ENCODE data around the gene MYH7. TPM values are rescaled to one million over a fixed set of nuclear protein-coding genes. Genes with fewer than 3 reads are reported as not detected.
"Not testable (repeated sequence)": the region's sequence is repeated elsewhere in the genome, so short reads cannot be mapped to it uniquely, and the experiment has no call there.

MYH7 gene
- total RNA-seq, 2 donors from 2014 or later = 0.05 to 0.56 TPM

DNA sequence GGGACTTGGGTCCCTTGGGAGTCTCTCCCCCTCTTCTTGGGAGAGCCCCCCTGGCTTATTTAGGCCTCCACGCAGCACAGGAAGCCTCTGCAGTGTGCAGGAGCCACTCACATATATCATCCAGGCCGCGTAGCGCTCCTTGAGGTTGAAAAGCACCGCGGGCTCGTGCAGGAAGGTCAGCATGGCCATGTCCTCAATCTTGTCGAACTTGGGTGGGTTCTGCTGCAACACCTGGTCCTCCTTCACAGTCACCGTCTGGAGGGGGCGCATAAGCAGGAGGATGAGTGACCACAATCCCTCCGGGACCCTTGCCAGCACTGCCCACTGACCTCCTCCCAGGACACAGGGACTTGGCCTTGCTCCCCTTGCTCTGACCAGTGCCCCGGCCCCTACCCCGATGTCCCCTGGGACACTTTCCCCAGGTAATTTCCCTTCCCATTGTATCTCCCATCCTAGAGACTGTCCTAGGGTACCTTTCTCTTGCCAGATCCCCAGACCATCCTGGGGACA lies 29.9 kb downstream of the MYH7 start:
- DNase-seq (no peak), ATAC-seq (replicated peaks in 1 of 2) (no peak)
- H3K4me1 Mint-ChIP-seq (ENCODE audit: low read depth) = no peaks in the 10 kb centered on the region
- no peak overlapping the region for H3K27ac Mint-ChIP-seq
- H3K4me3 Mint-ChIP-seq = no peak overlapping the region
- H3K9me3 Mint-ChIP-seq = no peaks in the 10 kb centered on the region
- no peaks in the 10 kb centered on the region for H3K36me3 Mint-ChIP-seq (ENCODE audit: insufficient read depth in 2 of 2)
- peaks cover 14% of the 10 kb centered on the region for H3K27me3 Mint-ChIP-seq (ENCODE audit: low read depth)

DNA sequence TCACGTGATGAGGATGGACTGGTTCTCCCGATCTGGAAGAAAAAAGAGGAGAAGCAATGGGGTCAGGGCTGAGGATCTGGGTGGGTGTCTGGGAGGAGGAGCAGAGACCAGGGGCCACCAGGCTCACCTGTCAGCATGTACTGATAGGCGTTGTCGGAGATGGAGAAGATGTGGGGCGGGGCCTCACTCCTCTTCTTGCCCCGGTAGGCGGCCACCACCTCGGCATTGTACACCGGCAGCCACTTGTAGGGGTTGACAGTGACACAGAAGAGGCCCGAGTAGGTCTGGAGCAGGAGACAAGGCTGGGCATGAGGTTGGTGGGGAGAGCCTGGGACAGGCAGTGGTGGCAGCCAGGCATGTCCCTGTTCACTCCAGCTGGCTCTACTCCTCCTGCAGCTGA lies 30.4 kb downstream of the MYH7 start:
- H3K4me1 Mint-ChIP-seq (ENCODE audit: low read depth) = no peaks in the 10 kb centered on the region
- no peak overlapping the region for H3K4me3 Mint-ChIP-seq
- no peaks in the 10 kb centered on the region for H3K9me3 Mint-ChIP-seq
- DNase-seq (no peak), ATAC-seq (replicated peaks in 1 of 2) (no peak)
- no peaks in the 10 kb centered on the region for H3K36me3 Mint-ChIP-seq (ENCODE audit: insufficient read depth in 2 of 2)
- H3K27me3 Mint-ChIP-seq (ENCODE audit: low read depth) = peaks cover 14% of the 10 kb centered on the region
- no peak overlapping the region for H3K27ac Mint-ChIP-seq

DNA sequence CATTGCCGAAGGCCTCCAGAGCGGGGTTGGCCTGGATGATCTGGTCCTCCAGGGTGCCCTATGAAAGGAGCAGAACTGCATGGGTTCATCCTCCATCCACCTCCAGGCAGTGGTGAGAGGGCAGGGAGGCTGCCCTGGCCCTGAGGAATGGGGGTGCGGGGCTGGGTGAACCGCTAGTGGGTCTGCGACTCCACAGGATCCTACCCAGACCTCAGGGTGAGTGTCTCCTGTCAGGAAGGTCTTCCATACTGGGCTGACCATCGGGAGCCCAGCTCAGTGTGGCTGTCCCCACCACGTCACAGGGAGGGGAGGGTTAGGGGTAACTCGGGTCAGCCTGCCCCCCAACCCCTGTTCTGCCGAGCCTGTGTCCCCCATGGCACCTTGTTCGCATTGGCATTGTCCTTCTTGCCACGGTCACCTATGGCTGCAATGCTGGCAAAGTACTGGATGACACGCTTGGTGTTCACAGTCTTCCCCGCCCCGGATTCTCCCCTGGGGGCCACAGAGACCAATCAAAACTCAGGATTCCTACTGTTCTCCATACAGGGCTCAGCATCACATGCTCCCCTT lies 31.0 kb downstream of the MYH7 start:
- H3K9me3 Mint-ChIP-seq = no peaks in the 10 kb centered on the region
- H3K36me3 Mint-ChIP-seq (ENCODE audit: insufficient read depth in 2 of 2) = no peaks in the 10 kb centered on the region
- no peaks in the 10 kb centered on the region for H3K4me1 Mint-ChIP-seq (ENCODE audit: low read depth)
- H3K27ac Mint-ChIP-seq = no peak overlapping the region
- DNase-seq = no peak
- H3K27me3 Mint-ChIP-seq (ENCODE audit: low read depth) = peaks cover 14% of the 10 kb centered on the region
- no peak for ATAC-seq (replicated peaks in 1 of 2)
- no peak overlapping the region for H3K4me3 Mint-ChIP-seq

DNA sequence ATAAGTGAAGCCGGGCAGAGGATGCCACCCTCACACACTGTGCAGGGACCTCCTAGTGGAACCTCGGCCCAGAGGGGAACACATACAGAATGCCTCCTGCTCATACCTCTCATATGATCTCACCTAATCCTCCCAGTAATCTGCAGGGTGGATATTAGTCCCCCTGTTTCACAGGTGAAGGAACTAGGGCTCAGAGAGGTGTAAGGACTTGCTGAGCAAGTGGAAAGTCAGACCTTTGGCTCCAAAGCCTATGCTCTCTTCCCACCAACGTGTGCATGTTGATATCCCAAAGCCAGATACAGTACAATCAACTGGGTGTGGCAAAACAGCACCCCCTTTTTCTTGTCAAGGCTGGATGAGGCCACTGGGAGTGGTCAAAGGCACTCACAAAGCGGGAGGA lies 31.6 kb downstream of the MYH7 start:
- peaks cover 12% of the 10 kb centered on the region for H3K27me3 Mint-ChIP-seq (ENCODE audit: low read depth)
- ATAC-seq (replicated peaks in 1 of 2) (no peak), DNase-seq (no peak)
- no peaks in the 10 kb centered on the region for H3K9me3 Mint-ChIP-seq
- no peaks in the 10 kb centered on the region for H3K4me1 Mint-ChIP-seq (ENCODE audit: low read depth)
- H3K4me3 Mint-ChIP-seq = no peak overlapping the region
- no peaks in the 10 kb centered on the region for H3K36me3 Mint-ChIP-seq (ENCODE audit: insufficient read depth in 2 of 2)
- no peak overlapping the region for H3K27ac Mint-ChIP-seq

DNA sequence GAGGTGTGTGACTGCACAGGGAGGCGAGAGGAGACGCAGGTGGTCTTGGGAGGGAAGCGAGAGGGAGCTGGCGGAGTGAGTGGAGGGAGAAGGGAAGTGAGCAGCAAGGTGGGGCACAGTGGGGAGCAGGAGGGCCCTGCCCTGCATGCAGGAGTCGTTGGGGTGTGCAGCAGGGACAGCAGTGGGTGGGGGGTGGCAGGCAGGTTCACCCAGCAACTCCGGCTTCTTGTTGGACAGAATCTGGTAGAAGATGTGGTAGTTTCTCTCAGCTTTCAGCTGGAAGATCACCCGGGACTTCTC lies 32.4 kb downstream of the MYH7 start:
- Mint-ChIP-seq H3K9me3 (no peaks in the 10 kb centered on the region), H3K4me3 (no peak overlapping the region), H3K27me3 (ENCODE audit: low read depth) (peaks cover 9% of the 10 kb centered on the region), H3K27ac (no peak overlapping the region), H3K4me1 (ENCODE audit: low read depth) (no peaks in the 10 kb centered on the region), H3K36me3 (ENCODE audit: insufficient read depth in 2 of 2) (no peaks in the 10 kb centered on the region)
- no peak for ATAC-seq (replicated peaks in 1 of 2)
- no peak for DNase-seq

DNA sequence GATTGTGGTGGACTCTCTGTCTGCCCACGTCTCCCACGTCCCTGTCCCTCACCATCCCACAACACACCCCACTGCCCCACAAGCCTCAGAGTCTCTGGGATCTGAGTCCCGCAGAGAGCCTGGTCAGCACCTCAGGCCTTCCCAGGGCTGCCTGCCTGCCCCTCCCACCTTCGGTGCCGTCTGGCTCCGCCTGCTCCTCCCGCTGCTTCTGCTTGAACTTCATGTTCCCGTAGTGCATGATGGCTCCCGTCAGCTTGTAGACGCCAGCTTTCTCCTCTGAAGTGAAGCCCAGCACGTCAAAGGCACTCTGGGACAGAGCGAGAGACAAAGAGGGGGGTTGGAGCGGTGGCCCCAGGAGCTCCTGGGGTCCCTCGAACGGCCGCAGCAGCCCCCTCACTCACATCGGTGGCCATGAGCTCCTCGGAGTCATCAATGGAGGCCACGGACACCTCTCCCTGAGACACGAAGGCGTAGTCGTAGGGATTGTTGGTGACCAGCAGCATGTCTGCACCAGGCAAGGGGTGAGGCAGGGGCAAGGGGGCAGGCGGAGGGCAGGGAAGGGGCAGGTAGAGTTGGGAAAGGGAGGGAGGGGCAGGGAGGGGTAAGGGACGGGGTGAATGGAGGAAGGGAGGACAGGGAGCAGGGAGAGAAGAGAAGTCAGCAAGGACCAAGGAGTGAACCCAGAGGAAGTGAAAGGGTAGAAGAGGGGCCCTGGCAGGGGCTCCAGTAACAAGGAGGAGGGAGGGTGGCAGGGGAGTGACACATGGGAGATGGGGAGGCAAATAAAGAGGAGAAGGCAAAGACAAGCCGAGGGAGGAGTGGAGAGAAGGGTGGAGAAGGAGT lies 32.9 kb downstream of the MYH7 start:
- no peaks in the 10 kb centered on the region for H3K36me3 Mint-ChIP-seq (ENCODE audit: insufficient read depth in 2 of 2)
- H3K4me3 Mint-ChIP-seq = no peak overlapping the region
- ATAC-seq (replicated peaks in 1 of 2) (no peak), DNase-seq (no peak)
- peaks cover 9% of the 10 kb centered on the region for H3K27me3 Mint-ChIP-seq (ENCODE audit: low read depth)
- no peaks in the 10 kb centered on the region for H3K4me1 Mint-ChIP-seq (ENCODE audit: low read depth)
- H3K27ac Mint-ChIP-seq = no peak overlapping the region
- no peaks in the 10 kb centered on the region for H3K9me3 Mint-ChIP-seq

DNA sequence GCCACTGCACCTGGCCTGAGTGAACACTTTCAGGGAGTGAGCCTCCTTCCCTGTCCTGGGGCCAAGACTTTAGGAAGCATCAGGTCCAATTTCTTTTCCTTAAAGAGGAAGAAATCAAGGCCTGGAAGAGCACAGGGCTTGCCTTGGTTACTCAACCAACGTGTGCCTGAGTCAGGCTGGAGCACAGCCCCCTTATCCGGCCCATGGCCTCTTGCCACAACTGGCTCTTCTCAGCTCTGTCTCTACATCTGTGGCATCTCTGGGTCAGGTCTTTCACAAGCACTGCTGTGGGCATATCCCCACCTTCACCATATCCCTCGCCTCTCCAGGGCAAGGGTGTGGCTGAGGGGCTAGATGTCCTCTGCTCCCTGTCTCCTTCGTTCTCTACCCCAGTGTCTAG lies 34.2 kb downstream of the MYH7 start:
- H3K4me3 Mint-ChIP-seq = no peak overlapping the region
- no peaks in the 10 kb centered on the region for H3K36me3 Mint-ChIP-seq (ENCODE audit: insufficient read depth in 2 of 2)
- no peak for DNase-seq
- no peaks in the 10 kb centered on the region for H3K4me1 Mint-ChIP-seq (ENCODE audit: low read depth)
- no peaks in the 10 kb centered on the region for H3K9me3 Mint-ChIP-seq
- H3K27me3 Mint-ChIP-seq (ENCODE audit: low read depth) = peaks cover 9% of the 10 kb centered on the region
- ATAC-seq (replicated peaks in 1 of 2) = no peak
- no peak overlapping the region for H3K27ac Mint-ChIP-seq

DNA sequence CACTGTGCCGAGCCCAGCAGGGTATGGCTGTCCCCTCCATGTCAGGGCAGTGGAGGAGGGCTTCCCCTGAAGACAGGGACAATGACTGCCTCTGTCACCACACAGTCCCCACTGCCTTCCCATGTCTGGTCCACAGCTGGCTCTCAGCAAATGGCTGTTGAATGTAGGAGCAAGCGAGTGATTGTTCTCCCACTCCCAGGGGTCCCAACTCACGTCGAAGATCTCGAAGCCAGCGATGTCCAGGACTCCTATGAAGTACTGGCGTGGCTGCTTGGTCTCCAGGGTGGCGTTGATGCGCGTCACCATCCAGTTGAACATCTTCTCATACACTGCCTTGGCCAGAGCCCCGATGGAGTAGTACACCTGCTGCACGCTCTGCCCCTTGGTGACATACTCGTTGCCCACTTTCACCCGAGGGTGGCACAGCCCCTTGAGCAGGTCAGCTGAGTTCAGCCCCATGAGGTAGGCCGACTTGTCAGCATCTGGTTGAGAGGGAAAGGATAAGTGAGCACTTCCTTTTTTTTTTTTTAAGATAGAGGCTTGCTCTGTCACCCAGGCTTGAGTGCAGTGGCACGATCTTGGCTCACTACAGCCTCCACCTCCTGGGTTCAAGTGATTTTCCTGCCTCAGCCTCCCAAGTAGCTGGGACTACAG lies 34.8 kb downstream of the MYH7 start:
- H3K27ac Mint-ChIP-seq; H3K4me1 Mint-ChIP-seq (ENCODE audit: low read depth); DNase-seq; ATAC-seq (replicated peaks in 1 of 2); H3K27me3 Mint-ChIP-seq (ENCODE audit: low read depth); H3K9me3 Mint-ChIP-seq; H3K4me3 Mint-ChIP-seq; H3K36me3 Mint-ChIP-seq (ENCODE audit: insufficient read depth in 2 of 2): not testable (repeated sequence)

DNA sequence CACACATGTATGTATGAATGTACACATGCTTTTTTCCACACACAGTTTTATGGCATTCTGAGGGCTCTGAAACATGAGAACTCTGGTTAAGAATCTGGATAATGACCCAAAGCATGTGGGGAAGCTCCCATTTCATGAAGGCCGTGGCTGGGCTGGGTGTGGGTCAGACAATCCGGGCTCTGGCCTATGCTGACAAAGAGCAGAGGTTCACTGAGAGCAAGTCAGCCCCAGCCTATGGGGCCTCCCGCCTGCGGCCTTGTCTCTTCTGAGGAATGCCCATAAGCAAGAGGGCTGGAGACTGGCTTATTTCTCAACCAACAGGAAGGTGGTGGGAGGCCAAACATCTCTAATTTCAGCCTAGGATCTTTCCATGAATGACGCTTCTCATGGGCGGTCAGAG lies 35.9 kb downstream of the MYH7 start:
- DNase-seq (no peak), ATAC-seq (replicated peaks in 1 of 2) (no peak)
- Mint-ChIP-seq H3K4me3 (no peak overlapping the region), H3K9me3 (no peaks in the 10 kb centered on the region), H3K27me3 (ENCODE audit: low read depth) (peaks cover 9% of the 10 kb centered on the region), H3K4me1 (ENCODE audit: low read depth) (no peaks in the 10 kb centered on the region), H3K27ac (no peak overlapping the region), H3K36me3 (ENCODE audit: insufficient read depth in 2 of 2) (no peaks in the 10 kb centered on the region)

DNA sequence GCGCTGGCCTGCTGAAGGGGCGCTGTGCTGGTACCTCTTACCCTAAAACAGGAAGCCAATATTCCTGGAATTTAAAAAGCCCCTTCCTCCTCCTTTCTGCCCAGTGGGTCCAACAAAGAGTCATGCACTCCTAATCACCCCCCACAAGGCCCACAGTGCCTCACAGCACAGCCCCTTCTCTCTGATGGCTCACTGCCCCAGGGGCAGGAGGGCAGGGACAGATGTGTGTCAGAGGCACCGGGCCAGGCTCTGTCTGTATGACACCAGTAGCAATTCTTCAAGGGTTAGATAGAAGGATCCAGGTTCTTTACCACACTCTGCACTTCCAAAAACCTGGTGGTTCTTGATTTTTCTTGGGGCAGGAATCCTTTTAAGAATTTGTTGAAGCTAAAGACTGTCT lies 36.3 kb downstream of the MYH7 start:
- ATAC-seq (replicated peaks in 1 of 2) = no peak
- no peaks in the 10 kb centered on the region for H3K9me3 Mint-ChIP-seq
- no peak for DNase-seq
- H3K36me3 Mint-ChIP-seq (ENCODE audit: insufficient read depth in 2 of 2) = no peaks in the 10 kb centered on the region
- H3K4me3 Mint-ChIP-seq = no peak overlapping the region
- peaks cover 9% of the 10 kb centered on the region for H3K27me3 Mint-ChIP-seq (ENCODE audit: low read depth)
- H3K27ac Mint-ChIP-seq = no peak overlapping the region
- H3K4me1 Mint-ChIP-seq (ENCODE audit: low read depth) = no peaks in the 10 kb centered on the region

DNA sequence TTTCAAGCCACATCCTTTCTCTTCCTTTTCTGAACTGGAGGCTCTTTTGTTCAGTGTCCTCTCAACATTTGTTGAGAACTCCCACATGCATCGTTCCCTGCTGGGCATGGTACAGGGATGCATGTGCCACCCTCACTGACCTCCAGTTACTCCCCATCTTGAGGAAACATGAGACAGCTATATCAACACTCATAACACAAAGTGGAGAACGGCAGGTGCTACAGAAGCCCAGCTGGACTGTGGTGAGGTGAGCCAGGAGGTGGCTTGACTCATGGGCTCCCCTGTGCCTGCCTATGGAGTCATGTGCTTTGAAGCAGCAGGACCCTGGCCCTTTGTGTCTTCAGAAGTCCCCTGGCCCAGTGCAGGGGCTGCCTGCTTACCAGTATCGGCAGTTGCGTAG lies 37.1 kb downstream of the MYH7 start:
- Mint-ChIP-seq H3K4me1 (ENCODE audit: low read depth) (no peaks in the 10 kb centered on the region), H3K9me3 (no peaks in the 10 kb centered on the region), H3K27ac (no peak overlapping the region), H3K27me3 (ENCODE audit: low read depth) (peaks cover 9% of the 10 kb centered on the region), H3K36me3 (ENCODE audit: insufficient read depth in 2 of 2) (no peaks in the 10 kb centered on the region), H3K4me3 (no peak overlapping the region)
- DNase-seq (no peak), ATAC-seq (replicated peaks in 1 of 2) (no peak)

DNA sequence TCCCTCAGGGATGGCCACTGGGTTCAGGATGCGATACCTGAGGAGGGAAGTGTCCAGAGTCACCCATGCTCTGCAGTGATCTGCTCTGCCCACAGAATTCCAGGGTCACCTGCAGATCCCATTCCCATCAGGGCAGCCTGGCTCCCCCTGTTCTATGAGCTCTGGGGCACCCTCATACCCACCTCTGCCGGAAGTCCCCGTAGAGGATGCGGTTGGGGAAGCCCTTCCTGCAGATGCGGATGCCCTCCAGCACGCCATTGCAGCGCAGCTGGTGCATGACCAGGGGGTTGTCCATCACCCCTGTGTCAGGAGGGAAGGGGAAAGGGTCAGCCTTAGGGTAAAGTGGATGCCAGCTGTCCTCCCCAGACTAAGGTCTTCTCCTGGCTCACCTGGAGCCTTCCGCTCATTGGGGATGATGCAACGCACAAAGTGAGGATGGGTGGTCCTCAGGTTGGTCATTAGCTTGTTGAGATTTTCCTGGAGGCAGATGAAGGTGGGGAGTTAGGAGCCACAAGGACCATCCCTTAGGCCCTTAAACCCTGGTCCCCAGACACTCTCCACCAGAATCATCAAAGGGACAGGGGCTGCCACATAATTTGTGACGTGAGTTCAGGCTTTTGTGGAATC lies 38.6 kb downstream of the MYH7 start:
- DNase-seq = no peak
- Mint-ChIP-seq H3K4me3 (no peak overlapping the region), H3K27me3 (ENCODE audit: low read depth) (no peaks in the 10 kb centered on the region), H3K36me3 (ENCODE audit: insufficient read depth in 2 of 2) (no peaks in the 10 kb centered on the region), H3K27ac (no peak overlapping the region), H3K9me3 (no peaks in the 10 kb centered on the region), H3K4me1 (ENCODE audit: low read depth) (no peaks in the 10 kb centered on the region)
- ATAC-seq (replicated peaks in 1 of 2) = no peak

DNA sequence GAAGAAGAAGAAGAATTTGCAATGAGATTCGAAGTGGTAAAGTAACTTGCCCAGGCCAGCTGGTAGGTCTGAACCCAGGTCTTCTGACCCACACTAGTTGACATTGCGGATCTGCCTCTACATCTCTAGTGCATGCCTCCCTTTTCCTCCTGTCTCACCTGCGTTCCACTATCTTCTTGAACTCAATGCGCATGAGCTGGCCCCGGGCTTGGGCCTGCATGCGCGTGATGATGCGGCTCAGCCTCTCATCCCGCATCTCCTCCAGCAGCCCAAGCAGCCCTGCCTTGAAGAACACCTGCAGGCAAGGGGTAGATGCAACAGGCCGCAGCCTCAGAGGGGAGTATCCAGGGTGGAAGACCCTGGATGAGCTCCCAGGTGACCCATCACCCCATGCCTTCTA lies 39.3 kb downstream of the MYH7 start:
- Mint-ChIP-seq H3K4me1 (ENCODE audit: low read depth) (no peaks in the 10 kb centered on the region), H3K27ac (no peak overlapping the region), H3K4me3 (no peak overlapping the region), H3K36me3 (ENCODE audit: insufficient read depth in 2 of 2) (no peaks in the 10 kb centered on the region), H3K27me3 (ENCODE audit: low read depth) (no peaks in the 10 kb centered on the region), H3K9me3 (no peaks in the 10 kb centered on the region)
- DNase-seq (no peak), ATAC-seq (replicated peaks in 1 of 2) (no peak)

Data from activated T-cell treated with anti-CD3 and anti-CD28 coated beads, Interleukin-2, amount 50 U/mL, for 72 hours (primary cell).